GM12801 (cell line): ENCODE results near the gene EXOC2.

ENCODE experiments used
- TF ChIP-seq, protein P1 (sequence below): IDR thresholded peaks from one replicate; pipeline ENCODE4 v1.5.1; 2011; ENCODE audit warnings: control low read depth; ENCODE audit not compliant: insufficient read length; ENCODE audit errors: extremely low read depth

Gene EXOC2

DNA sequence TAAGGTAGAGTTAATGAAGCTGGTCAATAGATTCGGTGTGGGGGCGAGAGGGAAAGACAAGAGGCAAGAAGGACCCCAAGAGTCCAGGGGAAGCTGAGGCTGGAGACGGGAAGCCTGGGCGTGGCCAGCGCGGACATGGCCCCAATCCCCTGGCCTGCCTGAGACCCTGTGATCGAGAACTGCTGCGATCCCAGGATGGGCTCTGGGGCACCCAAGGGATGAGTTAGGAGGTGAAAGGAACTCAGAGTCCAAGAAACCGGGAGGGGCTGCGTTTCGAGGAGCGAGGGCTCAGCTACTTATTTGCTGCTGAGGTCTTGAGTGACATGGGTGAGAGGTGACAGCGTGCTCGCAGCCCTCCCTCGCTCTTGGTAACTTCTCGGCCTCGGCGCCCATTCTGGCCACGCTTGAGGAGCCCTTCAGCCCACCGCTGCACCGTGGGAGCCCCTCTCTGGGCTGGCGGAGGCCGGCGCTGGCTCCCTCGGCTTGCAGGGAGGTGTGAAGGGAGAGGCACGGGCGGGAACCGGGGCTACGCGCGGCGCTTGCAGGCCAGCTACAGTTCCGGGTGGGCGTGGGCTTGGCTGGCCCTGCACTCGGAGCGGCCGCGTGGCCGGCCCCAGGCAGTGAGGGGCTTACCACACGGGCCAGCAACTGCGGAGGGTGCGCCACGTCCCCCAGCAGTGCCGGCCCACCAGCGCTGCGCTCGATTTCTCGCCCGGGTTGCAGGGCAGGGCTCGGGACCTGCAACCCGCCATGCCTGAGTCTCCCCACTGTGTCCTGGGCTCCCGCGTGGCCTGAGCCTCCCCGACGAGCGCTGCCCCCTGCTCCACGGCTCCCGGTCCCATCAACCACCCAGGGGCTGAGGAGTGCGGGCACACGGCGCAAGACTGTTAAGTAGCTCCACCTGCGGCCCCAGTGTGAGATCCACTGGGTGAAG is 243.2 kb downstream of the EXOC2 start:
- TF ChIP-seq, protein P1, sequence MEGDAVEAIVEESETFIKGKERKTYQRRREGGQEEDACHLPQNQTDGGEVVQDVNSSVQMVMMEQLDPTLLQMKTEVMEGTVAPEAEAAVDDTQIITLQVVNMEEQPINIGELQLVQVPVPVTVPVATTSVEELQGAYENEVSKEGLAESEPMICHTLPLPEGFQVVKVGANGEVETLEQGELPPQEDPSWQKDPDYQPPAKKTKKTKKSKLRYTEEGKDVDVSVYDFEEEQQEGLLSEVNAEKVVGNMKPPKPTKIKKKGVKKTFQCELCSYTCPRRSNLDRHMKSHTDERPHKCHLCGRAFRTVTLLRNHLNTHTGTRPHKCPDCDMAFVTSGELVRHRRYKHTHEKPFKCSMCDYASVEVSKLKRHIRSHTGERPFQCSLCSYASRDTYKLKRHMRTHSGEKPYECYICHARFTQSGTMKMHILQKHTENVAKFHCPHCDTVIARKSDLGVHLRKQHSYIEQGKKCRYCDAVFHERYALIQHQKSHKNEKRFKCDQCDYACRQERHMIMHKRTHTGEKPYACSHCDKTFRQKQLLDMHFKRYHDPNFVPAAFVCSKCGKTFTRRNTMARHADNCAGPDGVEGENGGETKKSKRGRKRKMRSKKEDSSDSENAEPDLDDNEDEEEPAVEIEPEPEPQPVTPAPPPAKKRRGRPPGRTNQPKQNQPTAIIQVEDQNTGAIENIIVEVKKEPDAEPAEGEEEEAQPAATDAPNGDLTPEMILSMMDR = no peak

DNA sequence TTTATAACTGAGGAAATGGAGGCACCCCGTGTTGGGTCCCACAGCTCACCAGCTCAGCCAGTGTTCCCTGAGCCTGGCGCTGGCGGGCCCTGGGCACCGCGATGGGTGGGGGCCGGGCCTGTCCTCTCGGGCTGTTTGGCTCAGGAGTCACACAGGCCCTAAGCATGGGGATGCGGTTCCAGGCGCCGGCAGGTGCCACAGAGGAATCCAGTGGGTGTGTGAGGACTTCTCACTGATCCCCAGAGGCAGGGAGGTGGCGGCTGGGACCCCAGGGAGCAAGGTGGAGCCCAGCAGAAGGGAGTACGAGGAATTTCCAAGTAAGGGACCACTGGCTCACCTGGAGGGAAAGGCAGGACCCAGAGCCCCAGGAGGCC is 243.9 kb downstream of the EXOC2 start:
- TF ChIP-seq, protein P1 = no peak

DNA sequence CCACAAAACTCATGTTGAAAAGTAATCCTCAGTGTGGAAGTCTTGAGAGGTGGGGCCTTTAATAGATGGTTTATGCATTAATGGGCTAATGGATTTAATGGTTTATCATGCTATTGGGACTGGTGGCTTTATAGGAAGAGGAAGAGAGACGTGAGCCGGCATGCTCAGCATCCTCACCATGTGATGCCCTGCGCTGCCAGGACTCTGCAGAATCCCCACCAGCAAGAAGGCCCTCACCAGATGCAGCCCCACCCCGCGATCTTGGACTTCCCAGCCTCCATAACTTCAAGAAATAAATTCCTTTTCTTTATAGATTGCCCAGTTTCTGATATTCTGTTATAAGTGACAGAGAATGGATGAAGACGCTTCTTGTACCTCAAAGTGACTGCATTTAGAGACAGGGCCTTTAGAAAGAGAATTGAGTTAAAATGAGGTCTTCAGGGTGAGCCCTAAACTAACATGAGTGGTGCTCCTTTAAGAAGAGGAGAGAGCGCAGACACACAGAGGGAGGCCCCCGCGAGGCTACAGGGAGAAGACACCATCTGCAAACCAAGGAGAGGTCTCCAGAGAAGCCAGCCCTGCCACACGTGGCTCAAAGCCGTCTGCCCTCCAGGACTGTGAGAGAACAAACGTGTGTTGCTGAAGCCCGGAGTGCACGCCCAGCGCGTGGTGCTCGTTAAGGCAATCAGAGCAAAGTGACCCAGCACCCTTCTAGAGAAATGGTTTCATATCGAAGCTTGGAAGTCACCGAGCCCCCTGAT is 244.5 kb downstream of the EXOC2 start:
- TF ChIP-seq, protein P1 = no peak

DNA sequence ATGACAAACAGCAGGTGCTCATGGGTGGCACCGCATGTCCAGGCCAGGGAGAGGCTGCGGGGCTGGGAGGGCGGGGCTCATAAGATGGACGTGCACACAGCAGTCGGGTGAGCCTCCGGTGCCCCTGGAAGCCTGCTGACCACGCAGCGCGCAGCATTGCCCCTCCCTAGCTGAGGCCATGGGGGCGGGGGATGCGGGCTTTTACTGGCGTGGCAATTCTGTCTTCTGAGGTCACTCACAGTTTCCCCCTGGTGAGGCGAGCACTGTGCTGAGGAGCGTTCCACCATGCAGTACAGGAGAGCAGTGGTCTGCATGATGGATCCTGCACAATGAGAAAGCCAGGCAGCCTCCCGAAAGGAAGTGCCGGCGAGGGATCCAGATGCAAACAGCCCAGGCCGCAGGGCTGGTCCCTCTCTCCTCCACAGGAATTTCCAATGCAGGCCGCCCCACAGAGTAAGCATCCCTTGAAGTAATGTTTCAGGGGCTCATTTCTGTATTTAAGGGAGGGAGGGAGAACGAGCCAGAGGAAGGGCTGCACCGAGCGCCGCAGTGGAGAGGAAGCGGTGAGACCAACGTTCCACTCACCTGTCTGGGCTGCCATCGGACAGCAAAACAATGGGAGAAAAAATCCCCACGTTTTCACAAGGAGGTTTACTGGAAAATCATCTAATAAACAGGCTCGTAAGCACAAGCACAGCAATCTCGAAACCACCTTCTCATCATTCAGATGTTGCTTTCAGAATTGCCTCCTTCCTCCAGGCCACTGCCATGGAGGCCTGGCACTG is 245.4 kb downstream of the EXOC2 start:
- TF ChIP-seq, protein P1 = no peak

DNA sequence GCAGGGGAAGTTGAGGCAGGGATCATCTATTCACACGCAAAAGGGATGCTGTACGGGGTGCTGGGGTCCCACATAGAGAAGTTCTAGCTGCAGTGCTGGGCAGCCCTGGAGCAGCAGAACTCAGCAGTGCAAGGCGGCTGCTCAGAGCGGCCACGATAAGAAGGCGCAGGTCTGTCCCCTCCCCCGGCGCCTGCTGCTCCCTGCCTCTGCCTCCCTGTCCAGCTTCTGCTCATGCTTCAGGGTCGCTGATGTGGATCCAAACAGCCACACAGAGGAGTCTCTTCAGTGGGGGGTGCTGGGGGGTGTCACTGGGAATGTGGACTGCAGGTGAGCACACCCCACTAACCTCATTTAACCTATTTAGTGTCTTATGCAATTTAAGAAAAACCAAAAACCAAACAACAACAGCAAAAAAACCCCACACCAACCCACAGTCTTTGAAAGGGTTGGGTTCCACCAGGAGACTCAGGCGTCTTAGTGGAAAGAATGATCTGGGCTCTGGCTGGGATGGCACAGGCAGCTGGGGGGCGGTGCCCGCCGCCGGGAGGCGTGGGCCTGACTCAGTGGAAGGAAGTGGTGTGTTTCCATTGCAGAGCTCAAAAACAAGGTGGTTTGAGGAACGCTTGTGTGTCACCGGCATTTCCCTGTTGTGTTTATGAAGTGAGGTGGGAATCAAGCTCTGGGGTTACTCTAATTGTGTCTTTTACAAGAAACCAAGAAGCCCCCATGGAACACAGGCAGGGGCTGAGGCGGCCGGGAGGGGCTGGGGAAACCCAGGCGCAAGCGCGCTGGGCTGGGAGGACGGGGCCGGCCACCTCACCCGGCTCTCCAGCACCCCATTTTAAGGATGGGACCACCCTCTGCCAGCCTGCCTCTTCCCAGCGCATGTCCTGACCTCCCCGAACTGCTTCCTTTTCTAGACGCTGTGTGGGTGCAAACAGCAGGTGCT is 246.2 kb downstream of the EXOC2 start:
- TF ChIP-seq, protein P1 = no peak

DNA sequence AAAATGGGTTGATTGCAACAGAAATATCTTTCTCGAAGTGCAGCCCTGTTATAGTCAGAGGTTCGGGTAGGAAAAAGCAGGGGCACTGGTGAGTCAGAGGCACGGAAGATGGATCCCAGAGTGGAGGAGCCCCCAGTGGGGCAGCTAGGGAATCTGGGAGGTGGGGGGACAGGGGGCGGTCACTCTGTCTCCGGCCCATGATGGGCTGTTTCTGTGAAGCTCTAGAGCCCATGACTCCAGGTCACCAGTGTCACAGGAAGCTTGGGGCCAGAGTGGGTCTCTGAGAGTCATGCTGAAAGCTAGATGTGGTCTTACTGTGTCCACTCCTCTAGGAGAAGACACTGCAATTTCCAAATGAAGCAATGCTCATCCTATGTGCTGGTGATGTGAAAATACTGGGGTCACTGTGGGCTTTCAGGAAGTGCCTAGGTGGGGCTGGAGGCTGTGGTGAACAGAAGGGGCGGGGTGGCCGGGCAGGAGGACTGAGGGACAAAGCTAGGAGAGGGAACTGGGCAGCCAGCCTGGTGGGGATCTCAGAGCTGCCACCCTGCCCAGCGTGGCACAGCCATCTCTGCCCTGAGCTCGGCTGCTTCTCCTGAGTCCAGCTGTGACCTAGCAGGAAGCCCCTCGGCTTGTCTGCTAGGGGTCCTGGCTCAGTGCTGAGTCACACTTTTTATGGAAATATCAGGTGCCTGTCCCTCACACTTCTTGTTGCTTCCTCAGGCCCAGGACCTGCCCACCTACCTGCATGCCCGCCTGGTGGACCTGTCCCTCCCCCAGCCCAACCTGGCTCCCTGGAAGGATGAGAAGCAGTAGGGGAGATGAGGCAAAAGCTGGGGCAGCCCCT is 247.1 kb downstream of the EXOC2 start:
- TF ChIP-seq, protein P1 = no peak
